Progenitor cell of endocrine pancreas (in vitro differentiated cells): ENCODE measurements around the gene RNF213. TPM values are rescaled to one million over a fixed set of nuclear protein-coding genes. Genes with fewer than 3 reads are reported as not detected.

Source experiments
- DNase-seq: peaks from one replicate; pipeline ENCODE4 v3.0.0; 2021; ENCODE audit warnings: low spot score; ENCODE audit not compliant: unreplicated experiment
- H3K27ac Mint-ChIP-seq: 2 replicates; pipeline ENCODE4 v1.8.0; 2021; ENCODE audit warnings: mild to moderate bottlenecking, moderate library complexity, mixed read lengths
- H3K27me3 Mint-ChIP-seq: 2 replicates; pipeline ENCODE4 v1.8.0; 2021; ENCODE audit warnings: mixed read lengths
- H3K36me3 Mint-ChIP-seq: 2 replicates; pipeline ENCODE4 v1.8.0; 2022; ENCODE audit warnings: mixed read lengths; ENCODE audit not compliant: insufficient read depth
- H3K4me1 Mint-ChIP-seq: 2 replicates; pipeline ENCODE4 v1.8.0; 2021; ENCODE audit warnings: low read depth, mixed read lengths
- H3K4me3 Mint-ChIP-seq: 2 replicates; pipeline ENCODE4 v1.8.0; 2021; ENCODE audit warnings: low read depth, mild to moderate bottlenecking, moderate library complexity, mixed read lengths
- H3K9me3 Mint-ChIP-seq: 2 replicates; pipeline ENCODE4 v1.8.0; 2021; ENCODE audit warnings: low read depth, mixed read lengths
- CTCF ChIP-seq: fragments of 200-600 bp; sonication (generic); IDR thresholded peaks from one replicate; pipeline ENCODE4 v1.5.0; 2021; ENCODE audit warnings: antibody characterized with exemption, mild to moderate bottlenecking; ENCODE audit not compliant: unreplicated experiment
- microRNA-seq: library from miRNA; unstranded; fragments of <30 nt; microRNA quantifications from one replicate; pipeline ENCODE4 v1.1.0, GENCODE V29; 2020; ENCODE audit warnings: borderline number of aligned reads; ENCODE audit not compliant: unreplicated experiment
- total RNA-seq: library from RNA; stranded (reverse); gene quantifications from 2 replicates; pipeline ENCODE4 v1.2.1, GENCODE V29; 2021

Gene RNF213
- total RNA-seq, 1 donor from 2014 or later, result 57.6 TPM

- Mint-ChIP-seq H3K27me3 (peaks cover 13% of the 10 kb centered on the region), H3K36me3 (no peaks in the 10 kb centered on the region), H3K4me3 (no peak overlapping the region), H3K4me1 (no peaks in the 10 kb centered on the region), H3K9me3 (no peaks in the 10 kb centered on the region), H3K27ac (no peak overlapping the region)
- TF ChIP-seq CTCF, result no peak
- no peak for DNase-seq
Measured at GRCh38 chr17:80444644-80444979, 184.0 kb downstream of the RNF213 start.

- Mint-ChIP-seq H3K27me3 (peaks cover 13% of the 10 kb centered on the region), H3K36me3 (no peaks in the 10 kb centered on the region), H3K9me3 (no peaks in the 10 kb centered on the region), H3K27ac (no peak overlapping the region), H3K4me1 (no peaks in the 10 kb centered on the region), H3K4me3 (no peak overlapping the region)
- no peak for DNase-seq
- no peak for TF ChIP-seq CTCF
Measured at GRCh38 chr17:80445007-80445725, 184.5 kb downstream of the RNF213 start.

- no peaks in the 10 kb centered on the region for H3K4me1 Mint-ChIP-seq
- no peaks in the 10 kb centered on the region for H3K36me3 Mint-ChIP-seq
- peaks cover 13% of the 10 kb centered on the region for H3K27me3 Mint-ChIP-seq
- no peaks in the 10 kb centered on the region for H3K9me3 Mint-ChIP-seq
- no peak overlapping the region for H3K4me3 Mint-ChIP-seq
- H3K27ac Mint-ChIP-seq, result no peak overlapping the region
- no peak for DNase-seq
- TF ChIP-seq CTCF, result no peak
Measured at GRCh38 chr17:80445726-80446110, 185.1 kb downstream of the RNF213 start.

- Mint-ChIP-seq H3K36me3 (no peaks in the 10 kb centered on the region), H3K4me1 (no peaks in the 10 kb centered on the region), H3K27me3 (peaks cover 13% of the 10 kb centered on the region), H3K9me3 (no peaks in the 10 kb centered on the region), H3K27ac (no peak overlapping the region), H3K4me3 (no peak overlapping the region)
- DNase-seq, result no peak
- TF ChIP-seq CTCF, result no peak
Measured at GRCh38 chr17:80446645-80447405, 186.2 kb downstream of the RNF213 start.

- TF ChIP-seq CTCF, result no peak
- H3K4me3 Mint-ChIP-seq, result no peak overlapping the region
- H3K4me1 Mint-ChIP-seq, result no peaks in the 10 kb centered on the region
- DNase-seq, result no peak
- H3K27me3 Mint-ChIP-seq, result peaks cover 8% of the 10 kb centered on the region
- H3K27ac Mint-ChIP-seq, result no peak overlapping the region
- no peaks in the 10 kb centered on the region for H3K36me3 Mint-ChIP-seq
- H3K9me3 Mint-ChIP-seq, result no peaks in the 10 kb centered on the region
Measured at GRCh38 chr17:80447790-80448189, 187.1 kb downstream of the RNF213 start.

Small RNAs within 50 kb of the gene (microRNA-seq; reads per million reads assigned to microRNA genes)
- not detected for gene MIR4730

Other genes starting within 250 kb of the RNF213 start
- 85.1 and 87.9 TPM in 2 replicates for gene TBC1D16, start 225.0 kb upstream of the RNF213 start, total RNA-seq
- gene CCDC40, start 224.2 kb upstream of the RNF213 start, total RNA-seq, result 26.9 and 28.0 TPM in 2 replicates
- 37.9 and 41.1 TPM in 2 replicates for gene GAA, start 159.3 kb upstream of the RNF213 start, total RNA-seq
- 83.6 and 86.8 TPM in 2 replicates for gene EIF4A3, start 113.7 kb upstream of the RNF213 start, total RNA-seq
- gene CARD14, start 90.8 kb upstream of the RNF213 start, total RNA-seq, result 0.36 TPM in 1 of 2 replicates, not detected in the other
- 42.0 and 43.9 TPM in 2 replicates for gene SGSH, start 40.5 kb upstream of the RNF213 start, total RNA-seq
- 37.4 and 40.1 TPM in 2 replicates for gene SLC26A11, start 40.4 kb upstream of the RNF213 start, total RNA-seq
- gene ENDOV, start 154.3 kb downstream of the RNF213 start, total RNA-seq, result 36.1 and 41.8 TPM in 2 replicates
- gene NPTX1, start 215.8 kb downstream of the RNF213 start, total RNA-seq, result not detected in 2 replicates